SK-N-SH treated with all-trans-retinoic acid at 6 μM for 48 hours (cell line): ENCODE measurements around the gene HERC6.

Source experiments
- ARNTL ChIP-seq: fragments of 450-650 bp; formaldehyde crosslinking; IDR thresholded peaks from 2 replicates; pipeline ENCODE4 v1.5.0; 2020; ENCODE audit warnings: low read depth, mild to moderate bottlenecking, moderate library complexity, borderline replicate concordance
- CREB5 ChIP-seq: fragments of 250-450 bp; sonication (Bioruptor Pico); IDR thresholded peaks from 2 replicates; pipeline ENCODE4 v1.5.1; 2020; ENCODE audit warnings: low read depth, mild to moderate bottlenecking, moderate library complexity
- ESRRG ChIP-seq: fragments of 250-450 bp; sonication (Bioruptor Pico); IDR thresholded peaks from 2 replicates; pipeline ENCODE4 v1.6.1; 2021; ENCODE audit warnings: mild to moderate bottlenecking
- GLIS3 ChIP-seq: fragments of 250-450 bp; sonication (Bioruptor Pico); IDR thresholded peaks from 2 replicates; pipeline ENCODE4 v1.5.0; 2020; ENCODE audit warnings: mild to moderate bottlenecking, moderate library complexity
- ISL1 ChIP-seq: fragments of 250-450 bp; sonication (Bioruptor Pico); IDR thresholded peaks from 2 replicates; pipeline ENCODE4 v2.1.2; 2022; ENCODE audit warnings: mild to moderate bottlenecking, moderate library complexity
- POU6F1 ChIP-seq: fragments of 250-450 bp; sonication (Bioruptor Pico); IDR thresholded peaks from 2 replicates; pipeline ENCODE4 v1.8.0; 2021; ENCODE audit warnings: low read depth, mild to moderate bottlenecking, moderate library complexity, borderline replicate concordance
- PPARA ChIP-seq: fragments of 250-450 bp; sonication (Bioruptor Pico); IDR thresholded peaks from 2 replicates; pipeline ENCODE4 v1.5.0; 2020; ENCODE audit warnings: mild to moderate bottlenecking, borderline replicate concordance
- TOX ChIP-seq: fragments of 250-450 bp; sonication (Bioruptor Pico); IDR thresholded peaks from 2 replicates; pipeline ENCODE4 v1.8.0; 2021; ENCODE audit warnings: mild to moderate bottlenecking, moderate library complexity, borderline replicate concordance
- ZFP3 ChIP-seq: fragments of 250-450 bp; sonication (Bioruptor Pico); IDR thresholded peaks from 2 replicates; pipeline ENCODE4 v1.5.0; 2020; ENCODE audit warnings: mild to moderate bottlenecking, moderate library complexity
- ZFP30 ChIP-seq: fragments of 450-650 bp; formaldehyde crosslinking; IDR thresholded peaks from 2 replicates; pipeline ENCODE4 v1.5.0; 2022; ENCODE audit warnings: mild to moderate bottlenecking, moderate library complexity
- ZNF70 ChIP-seq: fragments of 450-650 bp; formaldehyde crosslinking; IDR thresholded peaks from 2 replicates; pipeline ENCODE4 v1.5.0; 2020; ENCODE audit warnings: mild to moderate bottlenecking, moderate library complexity
- ZNF8 ChIP-seq: fragments of 450-650 bp; formaldehyde crosslinking; IDR thresholded peaks from 2 replicates; pipeline ENCODE4 v1.5.0; 2020; ENCODE audit warnings: mild to moderate bottlenecking, moderate library complexity
- TF ChIP-seq, protein P1 (sequence below): fragments of 250-450 bp; sonication (Bioruptor Pico); IDR thresholded peaks from 2 replicates; pipeline ENCODE4 v1.8.0; 2020; ENCODE audit warnings: mild to moderate bottlenecking, moderate library complexity, borderline replicate concordance
- TF ChIP-seq, protein P2 (sequence below): fragments of 250-450 bp; sonication (Bioruptor Pico); IDR thresholded peaks from 2 replicates; pipeline ENCODE4 v1.5.0; 2020; ENCODE audit warnings: mild to moderate bottlenecking, moderate library complexity

DNA sequence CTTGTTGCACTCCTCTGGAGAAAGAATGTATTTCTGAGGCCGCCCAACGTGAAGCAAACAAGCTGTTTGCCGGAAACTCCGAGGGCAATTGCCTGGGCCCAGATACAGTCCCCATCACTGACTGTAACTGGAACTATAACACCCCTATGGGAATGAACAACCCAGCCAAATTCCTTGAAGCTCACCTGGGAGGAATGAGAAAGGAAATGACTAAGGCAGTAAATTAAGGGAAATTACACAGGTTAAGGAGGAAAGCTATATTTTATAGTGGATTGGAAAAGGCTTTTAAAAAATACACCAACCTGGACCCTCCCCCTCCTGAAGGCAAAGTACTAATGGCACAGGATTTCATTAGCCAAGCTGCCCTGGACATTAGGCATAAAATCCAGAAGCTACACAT lies 66.6 kb downstream of the HERC6 start:
- TF ChIP-seq, protein P1, sequence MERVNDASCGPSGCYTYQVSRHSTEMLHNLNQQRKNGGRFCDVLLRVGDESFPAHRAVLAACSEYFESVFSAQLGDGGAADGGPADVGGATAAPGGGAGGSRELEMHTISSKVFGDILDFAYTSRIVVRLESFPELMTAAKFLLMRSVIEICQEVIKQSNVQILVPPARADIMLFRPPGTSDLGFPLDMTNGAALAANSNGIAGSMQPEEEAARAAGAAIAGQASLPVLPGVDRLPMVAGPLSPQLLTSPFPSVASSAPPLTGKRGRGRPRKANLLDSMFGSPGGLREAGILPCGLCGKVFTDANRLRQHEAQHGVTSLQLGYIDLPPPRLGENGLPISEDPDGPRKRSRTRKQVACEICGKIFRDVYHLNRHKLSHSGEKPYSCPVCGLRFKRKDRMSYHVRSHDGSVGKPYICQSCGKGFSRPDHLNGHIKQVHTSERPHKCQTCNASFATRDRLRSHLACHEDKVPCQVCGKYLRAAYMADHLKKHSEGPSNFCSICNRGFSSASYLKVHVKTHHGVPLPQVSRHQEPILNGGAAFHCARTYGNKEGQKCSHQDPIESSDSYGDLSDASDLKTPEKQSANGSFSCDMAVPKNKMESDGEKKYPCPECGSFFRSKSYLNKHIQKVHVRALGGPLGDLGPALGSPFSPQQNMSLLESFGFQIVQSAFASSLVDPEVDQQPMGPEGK (CRISPR knock-in tag), result no peak
- TF ChIP-seq ESRRG (CRISPR knock-in tag) (no peak), ZFP3 (no peak), POU6F1 (CRISPR knock-in tag) (no peak), ZFP30 (CRISPR knock-in tag) (no peak), ISL1 (CRISPR knock-in tag) (no peak), TOX (CRISPR knock-in tag) (no peak), PPARA (CRISPR knock-in tag) (no peak), ARNTL (CRISPR knock-in tag) (no peak), GLIS3 (CRISPR knock-in tag) (no peak), ZNF8 (CRISPR knock-in tag) (no peak), ZNF70 (CRISPR knock-in tag) (no peak), CREB5 (no peak)
- TF ChIP-seq, protein P2, sequence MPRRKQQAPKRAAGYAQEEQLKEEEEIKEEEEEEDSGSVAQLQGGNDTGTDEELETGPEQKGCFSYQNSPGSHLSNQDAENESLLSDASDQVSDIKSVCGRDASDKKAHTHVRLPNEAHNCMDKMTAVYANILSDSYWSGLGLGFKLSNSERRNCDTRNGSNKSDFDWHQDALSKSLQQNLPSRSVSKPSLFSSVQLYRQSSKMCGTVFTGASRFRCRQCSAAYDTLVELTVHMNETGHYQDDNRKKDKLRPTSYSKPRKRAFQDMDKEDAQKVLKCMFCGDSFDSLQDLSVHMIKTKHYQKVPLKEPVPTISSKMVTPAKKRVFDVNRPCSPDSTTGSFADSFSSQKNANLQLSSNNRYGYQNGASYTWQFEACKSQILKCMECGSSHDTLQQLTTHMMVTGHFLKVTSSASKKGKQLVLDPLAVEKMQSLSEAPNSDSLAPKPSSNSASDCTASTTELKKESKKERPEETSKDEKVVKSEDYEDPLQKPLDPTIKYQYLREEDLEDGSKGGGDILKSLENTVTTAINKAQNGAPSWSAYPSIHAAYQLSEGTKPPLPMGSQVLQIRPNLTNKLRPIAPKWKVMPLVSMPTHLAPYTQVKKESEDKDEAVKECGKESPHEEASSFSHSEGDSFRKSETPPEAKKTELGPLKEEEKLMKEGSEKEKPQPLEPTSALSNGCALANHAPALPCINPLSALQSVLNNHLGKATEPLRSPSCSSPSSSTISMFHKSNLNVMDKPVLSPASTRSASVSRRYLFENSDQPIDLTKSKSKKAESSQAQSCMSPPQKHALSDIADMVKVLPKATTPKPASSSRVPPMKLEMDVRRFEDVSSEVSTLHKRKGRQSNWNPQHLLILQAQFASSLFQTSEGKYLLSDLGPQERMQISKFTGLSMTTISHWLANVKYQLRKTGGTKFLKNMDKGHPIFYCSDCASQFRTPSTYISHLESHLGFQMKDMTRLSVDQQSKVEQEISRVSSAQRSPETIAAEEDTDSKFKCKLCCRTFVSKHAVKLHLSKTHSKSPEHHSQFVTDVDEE (CRISPR knock-in tag), result no peak
